Osteoblast (primary cell): ENCODE results near the gene ATP8B3. TPM values are rescaled to one million over a fixed set of nuclear protein-coding genes. Genes with fewer than 3 reads are reported as not detected.

Experiments used
- DNase-seq: peaks from one replicate; pipeline ENCODE4 v3.0.0; 2011; ENCODE audit warnings: low spot score, mixed read lengths; ENCODE audit not compliant: insufficient read length; ENCODE audit errors: missing footprints
- H2AFZ ChIP-seq: 2 replicates; pipeline ENCODE4 v1.6.0; 2011; ENCODE audit warnings: mild to moderate bottlenecking, low read length
- H3K27ac ChIP-seq: 2 replicates; pipeline ENCODE4 v1.5.1; 2011; ENCODE audit warnings: mild to moderate bottlenecking, low read depth, low read length, moderate library complexity
- H3K27me3 ChIP-seq: 2 replicates; pipeline ENCODE4 v1.6.0; 2012; ENCODE audit warnings: mild to moderate bottlenecking, control low read depth, inconsistent platforms, low read length, moderate library complexity; ENCODE audit not compliant: insufficient read depth
- H3K36me3 ChIP-seq: 2 replicates; pipeline ENCODE4 v1.5.1; 2011; ENCODE audit warnings: mild to moderate bottlenecking, low read length, control low read depth, moderate library complexity; ENCODE audit not compliant: insufficient read depth
- H3K4me1 ChIP-seq: 2 replicates; pipeline ENCODE4 v1.5.1; 2011; ENCODE audit warnings: mild to moderate bottlenecking, low read length, control low read depth, moderate library complexity; ENCODE audit not compliant: insufficient read depth
- H3K4me2 ChIP-seq: 2 replicates; pipeline ENCODE4 v1.6.0; 2011; ENCODE audit warnings: mild to moderate bottlenecking, low read length; ENCODE audit not compliant: insufficient read depth
- H3K4me3 ChIP-seq: fragments of 200-600 bp; sonication (generic); 3 replicates; pipeline ENCODE4 v1.5.1; 2012; ENCODE audit warnings: mild to moderate bottlenecking, low read length, inconsistent platforms; ENCODE audit not compliant: insufficient read depth
- H3K79me2 ChIP-seq: 2 replicates; pipeline ENCODE4 v1.6.0; 2012; ENCODE audit warnings: mild to moderate bottlenecking, low read length, control low read depth, inconsistent platforms; ENCODE audit not compliant: insufficient read depth
- H3K9me3 ChIP-seq: 2 replicates; pipeline ENCODE4 v1.5.1; 2011; ENCODE audit warnings: low read depth, low read length, control low read depth
- H4K20me1 ChIP-seq: 2 replicates; pipeline ENCODE4 v1.6.0; 2012; ENCODE audit warnings: mild to moderate bottlenecking, low read length, control low read depth; ENCODE audit not compliant: insufficient read depth
- CTCF ChIP-seq: IDR thresholded peaks from 2 replicates; pipeline ENCODE4 v1.5.1; 2011; ENCODE audit warnings: mild to moderate bottlenecking, low read depth, low read length, moderate library complexity; ENCODE audit errors: extremely low read depth
- total RNA-seq: library from RNA; depleted of rRNA; stranded (reverse); fragments of >200 nt; gene quantifications from 2 replicates; pipeline ENCODE4 v1.2.3, GENCODE V29; 2012

The ATP8B3 gene
- total RNA-seq, 1 donor = 0.72 TPM

GRCh38 chr19:1841209-1841924 lies 29.3 kb upstream of the ATP8B3 start:
- Histone ChIP-seq H3K27ac (no peak overlapping the region), H3K4me1 (peaks cover 2% of the 10 kb centered on the region), H2AFZ (no peak overlapping the region), H3K27me3 (no peaks in the 10 kb centered on the region), H3K9me3 (no peaks in the 10 kb centered on the region), H3K79me2 (peaks cover 98% of the 10 kb centered on the region), H3K4me3 (no peak overlapping the region), H3K36me3 (no peaks in the 10 kb centered on the region), H3K4me2 (no peak overlapping the region), H4K20me1 (peaks cover 75% of the 10 kb centered on the region)
- TF ChIP-seq CTCF = no peak
- no peak for DNase-seq

- Histone ChIP-seq H3K27ac (no peak overlapping the region), H4K20me1 (peaks cover 74% of the 10 kb centered on the region), H3K36me3 (no peaks in the 10 kb centered on the region), H2AFZ (no peak overlapping the region), H3K4me2 (no peak overlapping the region), H3K4me3 (no peak overlapping the region), H3K4me1 (peaks cover 2% of the 10 kb centered on the region), H3K9me3 (no peaks in the 10 kb centered on the region), H3K79me2 (peaks cover 98% of the 10 kb centered on the region), H3K27me3 (no peaks in the 10 kb centered on the region)
- no peak for DNase-seq
- TF ChIP-seq CTCF = no peak
Measured at GRCh38 chr19:1840541-1841115, 28.6 kb upstream of the ATP8B3 start.

- no peak for TF ChIP-seq CTCF
- Histone ChIP-seq H3K9me3 (no peaks in the 10 kb centered on the region), H3K27me3 (no peaks in the 10 kb centered on the region), H4K20me1 (peaks cover 73% of the 10 kb centered on the region), H3K4me1 (peaks cover 2% of the 10 kb centered on the region), H3K79me2 (peaks cover 98% of the 10 kb centered on the region), H3K27ac (no peak overlapping the region), H2AFZ (no peak overlapping the region), H3K4me3 (no peak overlapping the region), H3K4me2 (no peak overlapping the region), H3K36me3 (no peaks in the 10 kb centered on the region)
- no peak for DNase-seq
Measured at GRCh38 chr19:1839658-1840540, 27.8 kb upstream of the ATP8B3 start.

- H3K4me3 ChIP-seq = no peak overlapping the region
- peak; percentile 99 for DNase-seq
- H3K27me3 ChIP-seq = no peaks in the 10 kb centered on the region
- peaks cover 74% of the 10 kb centered on the region for H4K20me1 ChIP-seq
- H3K27ac ChIP-seq = no peak overlapping the region
- TF ChIP-seq CTCF = peak; percentile 87
- no peaks in the 10 kb centered on the region for H3K9me3 ChIP-seq
- H3K79me2 ChIP-seq = peaks cover 97% of the 10 kb centered on the region
- peak overlapping the region; percentile 40 for H3K4me2 ChIP-seq
- no peaks in the 10 kb centered on the region for H3K36me3 ChIP-seq
- no peak overlapping the region for H2AFZ ChIP-seq
- peaks cover 2% of the 10 kb centered on the region for H3K4me1 ChIP-seq
Measured at GRCh38 chr19:1837625-1838105, 25.6 kb upstream of the ATP8B3 start.
